HG02943 (cell line): ENCODE results near the gene RRH.
"Not testable (repeated sequence)": the region's sequence is repeated elsewhere in the genome, so short reads cannot be mapped to it uniquely, and the experiment has no call there.

ENCODE experiments used
- ATAC-seq: cut with Tn5 transposase; IDR thresholded peaks from one replicate; pipeline ENCODE4 v1.9.1; 2021; ENCODE audit warnings: mild to moderate bottlenecking, low read depth, moderate library complexity; ENCODE audit not compliant: unreplicated experiment

The RRH gene

GRCh38 chr4:109827672-109828071, at the start of gene RRH:
RRH (plus strand) TSS chr4:109827972; CDS start chr4:109828028, 56 bp downstream.
- no peak for ATAC-seq

DNA sequence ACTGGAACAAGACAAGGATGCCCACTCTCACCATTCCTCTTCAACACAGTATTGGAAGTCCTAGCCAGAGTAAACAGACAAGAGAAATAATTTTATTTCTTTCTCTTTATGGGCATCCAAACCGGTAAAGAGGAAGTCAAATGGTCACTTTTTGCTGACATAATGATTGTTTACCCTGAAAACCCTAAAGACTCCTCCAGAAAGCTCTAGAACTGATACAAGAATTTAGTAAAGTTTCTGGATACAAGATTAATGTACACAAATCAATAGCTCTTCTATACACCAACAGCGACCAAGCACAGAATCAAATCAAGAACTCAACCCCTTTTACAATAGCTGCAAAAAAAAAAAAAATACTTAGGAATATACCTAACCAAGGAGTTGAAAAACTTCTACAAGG, 45.7 kb upstream of the RRH start:
- ATAC-seq, result not testable (repeated sequence)

DNA sequence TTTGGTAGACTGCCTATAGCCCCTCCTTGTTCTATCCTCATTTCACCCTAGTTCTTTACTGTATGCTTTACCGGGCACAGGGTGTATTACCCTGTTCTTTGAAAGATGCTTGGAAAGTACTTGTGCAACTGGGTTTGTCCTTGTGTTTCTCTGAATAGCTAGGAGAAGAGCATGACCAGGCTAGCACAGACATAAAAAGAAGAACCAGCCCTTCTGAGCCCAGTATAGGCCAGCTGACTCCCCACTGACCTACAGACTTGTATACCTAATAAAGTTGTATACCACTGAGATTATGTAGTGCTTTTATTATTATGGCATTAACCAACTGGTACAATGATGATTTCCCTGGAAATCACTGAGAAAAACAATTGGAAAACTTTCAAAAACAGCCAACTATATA, 40.9 kb upstream of the RRH start:
- no peak for ATAC-seq

DNA sequence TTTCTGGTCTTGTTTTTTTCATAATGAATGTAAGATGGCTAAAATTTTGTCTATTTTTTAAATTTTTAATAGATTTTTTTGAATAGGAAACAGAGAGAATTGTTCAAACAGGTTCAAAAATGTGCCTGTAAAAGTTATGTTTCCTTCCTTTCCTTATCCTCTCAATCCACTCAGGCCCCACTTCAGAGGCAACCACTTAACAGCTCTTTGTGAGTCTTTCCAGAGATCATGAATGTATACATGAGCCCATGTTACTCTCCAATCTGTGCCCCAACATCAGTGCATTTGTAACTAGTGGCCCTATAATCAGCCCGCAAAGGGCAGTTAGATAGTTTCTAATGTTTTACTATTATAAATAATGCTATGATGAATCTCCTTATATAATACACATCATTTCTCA, 40.0 kb upstream of the RRH start:
- no peak for ATAC-seq

DNA sequence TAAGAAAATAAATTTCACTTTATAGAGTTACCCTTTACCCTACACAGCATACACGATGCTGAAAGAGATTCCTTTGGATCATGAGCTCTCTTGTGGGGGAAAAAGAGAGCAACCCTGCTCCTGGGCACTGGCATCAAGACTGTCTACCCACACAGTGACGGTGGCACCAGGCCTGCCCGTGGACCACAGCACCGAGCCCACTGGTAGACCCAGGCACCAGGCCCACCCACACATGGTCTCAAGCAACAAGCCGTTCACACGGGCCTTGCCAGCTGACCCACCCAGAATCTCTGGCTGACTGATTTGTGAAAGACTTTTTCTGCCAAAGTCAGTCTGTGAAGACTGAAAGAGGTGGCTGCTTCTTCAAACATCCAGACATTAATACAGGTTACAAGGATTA, 32.7 kb upstream of the RRH start:
- ATAC-seq, result no peak

GRCh38 chr4:109798866-109799265, 28.9 kb upstream of the RRH start:
- ATAC-seq, result no peak

GRCh38 chr4:109801099-109801789, 26.5 kb upstream of the RRH start:
- no peak for ATAC-seq

- no peak for ATAC-seq
Measured at GRCh38 chr4:109801895-109802319, 25.9 kb upstream of the RRH start, which contains the start of gene CFI. CFI (minus strand) TSS chr4:109801999; CDS start chr4:109801971, 28 bp downstream.

- peak; percentile 63 for ATAC-seq
Measured at GRCh38 chr4:109803924-109804571, 23.7 kb upstream of the RRH start.

DNA sequence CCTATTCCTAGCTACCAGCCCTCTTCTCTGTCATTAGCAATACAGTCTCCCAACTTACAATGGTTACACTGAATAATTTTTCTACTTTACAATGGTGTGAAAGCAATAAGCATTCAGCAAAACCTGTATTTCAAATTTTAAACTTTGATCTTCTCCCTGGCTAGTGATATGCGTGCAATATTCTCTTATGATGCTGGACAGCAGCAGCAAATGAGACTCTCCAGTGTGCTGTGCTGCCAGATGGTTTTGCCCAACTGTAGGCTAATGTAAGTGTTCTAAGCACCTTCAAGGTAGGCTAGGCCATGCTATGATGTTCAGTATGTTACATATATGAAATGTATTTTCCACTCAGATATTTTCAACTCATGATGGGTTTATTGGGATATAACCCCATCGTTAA, 18.1 kb upstream of the RRH start:
- ATAC-seq, result no peak

DNA sequence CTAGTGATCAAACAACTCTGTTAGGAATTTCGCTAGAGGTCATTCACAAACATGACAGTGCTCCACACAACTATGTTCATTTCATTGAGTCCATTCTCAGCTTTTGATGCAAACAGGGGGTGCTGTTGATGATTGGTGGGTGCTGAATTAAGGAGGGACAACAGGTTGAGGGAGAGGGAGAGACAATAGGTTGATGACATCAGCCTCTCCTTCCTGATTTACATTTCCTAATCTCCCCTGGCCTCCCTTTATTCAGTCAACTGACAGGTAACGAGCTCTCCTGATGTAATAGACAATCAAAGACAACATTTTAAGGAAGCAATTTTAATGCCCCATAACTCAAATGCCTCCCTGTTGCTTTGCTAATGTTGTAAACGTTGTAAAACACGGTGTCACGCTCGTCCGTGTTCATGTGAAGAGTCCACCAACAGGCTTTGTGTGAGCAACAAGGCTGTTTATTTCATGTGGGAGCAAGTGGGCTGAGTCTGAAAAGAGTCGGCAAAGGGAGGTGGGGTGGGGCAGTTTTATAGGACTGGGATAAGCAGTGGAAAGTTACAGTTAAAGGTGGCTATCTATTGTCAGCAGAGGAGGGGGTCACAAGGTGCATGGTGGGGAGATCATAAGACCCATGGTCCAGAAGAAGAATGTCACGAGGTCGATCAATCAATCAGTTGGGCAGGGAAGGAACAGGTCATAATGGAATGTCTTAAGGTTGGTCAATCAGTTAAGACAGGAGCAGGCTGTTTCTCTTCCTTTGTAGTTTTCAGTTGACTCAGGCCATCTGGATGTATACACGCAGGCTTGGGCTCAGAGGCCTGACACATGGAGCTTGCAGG, 17.0 kb upstream of the RRH start:
- no peak for ATAC-seq

GRCh38 chr4:109811707-109812106, 16.1 kb upstream of the RRH start:
- ATAC-seq, result no peak

DNA sequence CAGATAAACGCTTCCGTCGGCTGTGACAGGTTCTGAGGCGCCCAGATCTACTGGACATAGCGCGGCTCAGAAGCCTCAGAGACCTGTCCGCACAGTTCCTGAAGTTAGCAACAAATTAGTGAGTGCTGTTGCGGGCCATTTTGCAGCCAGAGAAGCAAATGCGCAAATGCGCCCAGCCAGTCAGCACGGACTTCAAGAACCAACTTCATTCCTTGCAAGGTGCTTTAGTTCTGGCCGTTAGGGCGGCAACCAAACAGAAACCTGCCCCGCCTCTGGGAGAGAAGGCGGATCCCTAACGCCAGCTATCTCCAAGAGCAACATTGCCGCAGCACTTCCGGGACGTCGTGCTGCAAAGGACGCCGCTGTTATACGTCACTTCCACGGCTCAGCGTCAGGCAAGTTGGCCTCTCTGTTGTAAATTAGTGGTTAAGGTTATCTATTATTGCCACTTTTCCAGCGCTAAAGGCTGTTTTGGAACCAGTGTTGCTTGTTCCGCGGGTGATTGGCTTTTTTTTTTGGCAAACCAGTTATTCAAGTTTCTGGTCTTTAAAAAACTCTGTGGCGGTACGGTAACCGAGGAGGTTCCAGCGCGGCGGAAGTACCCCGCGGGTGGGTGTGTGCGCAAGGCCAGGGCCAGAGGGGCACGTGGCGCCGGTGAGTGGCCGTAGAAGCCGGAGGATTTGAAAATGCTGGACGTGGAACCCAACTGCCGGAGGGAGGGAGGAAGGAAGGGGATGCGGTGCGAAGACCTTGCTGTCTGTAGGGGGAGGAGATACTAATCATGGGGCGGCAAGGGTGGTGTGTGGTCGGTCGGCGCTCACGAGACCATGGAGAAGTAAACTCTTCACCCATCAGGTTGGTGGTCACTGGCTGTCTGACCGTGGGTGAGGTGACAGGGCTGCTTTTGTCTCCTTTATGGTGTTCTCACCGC, 12.4 kb upstream of the RRH start, which contains the start of gene GAR1:
GAR1 (plus strand) TSS at position 612 of the 931 bp plus-strand sequence. CDS start 403 bp downstream, outside the sequence.
- ATAC-seq, result peak; percentile 99

- ATAC-seq, result no peak
Measured at GRCh38 chr4:109816082-109816442, 11.7 kb upstream of the RRH start.

GRCh38 chr4:109816894-109817293, 10.9 kb upstream of the RRH start:
- ATAC-seq, result no peak

DNA sequence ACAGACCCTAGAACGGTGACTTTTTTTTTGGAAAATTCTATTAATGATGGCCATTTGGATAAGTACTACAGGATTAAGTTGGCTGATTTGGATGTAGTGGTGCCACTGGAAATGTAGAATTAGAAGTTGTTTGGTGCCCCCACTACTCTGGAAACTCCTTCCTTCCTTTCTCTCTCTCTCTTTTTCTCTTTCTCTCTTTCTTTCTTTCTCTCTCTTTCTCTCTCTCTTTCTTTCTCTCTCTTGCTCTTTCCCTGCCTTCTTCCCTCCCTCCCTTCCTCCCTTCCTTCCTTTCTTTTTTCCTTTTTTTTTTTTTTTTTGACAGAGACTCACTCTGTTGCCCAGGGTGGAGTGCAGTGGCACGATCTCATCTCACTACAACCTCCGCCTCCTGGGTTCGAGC, 9.5 kb upstream of the RRH start:
- ATAC-seq, result no peak

- ATAC-seq, result no peak
Measured at GRCh38 chr4:109820563-109820962, 7.2 kb upstream of the RRH start.

DNA sequence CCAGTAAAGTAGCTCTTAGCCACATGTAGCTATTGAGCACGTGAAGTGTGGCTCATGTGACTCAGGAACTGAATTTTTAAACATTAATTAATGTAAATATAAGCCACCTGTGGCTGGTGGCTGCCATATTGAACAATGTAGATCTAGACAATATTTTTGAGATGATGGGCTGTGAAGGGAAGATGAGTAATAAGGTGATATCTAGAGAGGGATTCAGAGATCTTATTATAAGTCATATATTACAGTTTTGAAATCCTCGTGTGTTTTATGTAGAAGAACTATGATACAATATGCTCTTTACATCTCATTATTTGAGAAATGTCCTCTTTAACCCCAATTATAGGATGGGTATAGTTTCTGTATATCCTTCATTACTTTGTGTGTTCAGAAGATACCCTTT, 6.6 kb upstream of the RRH start:
- no peak for ATAC-seq

GRCh38 chr4:109826719-109827118, 1.1 kb upstream of the RRH start:
- no peak for ATAC-seq

GRCh38 chr4:109833756-109834155, 6.0 kb downstream of the RRH start:
- ATAC-seq, result no peak
